GF-D8 (cell line): ENCODE measurements around the gene MAP3K5.
"Not testable (repeated sequence)": the region's sequence is repeated elsewhere in the genome, so short reads cannot be mapped to it uniquely, and the experiment has no call there.

Source experiments
- DNase-seq: peaks from one replicate; lab custom pipeline; 2025; lab: John Stamatoyannopoulos, UW

The MAP3K5 gene

DNA sequence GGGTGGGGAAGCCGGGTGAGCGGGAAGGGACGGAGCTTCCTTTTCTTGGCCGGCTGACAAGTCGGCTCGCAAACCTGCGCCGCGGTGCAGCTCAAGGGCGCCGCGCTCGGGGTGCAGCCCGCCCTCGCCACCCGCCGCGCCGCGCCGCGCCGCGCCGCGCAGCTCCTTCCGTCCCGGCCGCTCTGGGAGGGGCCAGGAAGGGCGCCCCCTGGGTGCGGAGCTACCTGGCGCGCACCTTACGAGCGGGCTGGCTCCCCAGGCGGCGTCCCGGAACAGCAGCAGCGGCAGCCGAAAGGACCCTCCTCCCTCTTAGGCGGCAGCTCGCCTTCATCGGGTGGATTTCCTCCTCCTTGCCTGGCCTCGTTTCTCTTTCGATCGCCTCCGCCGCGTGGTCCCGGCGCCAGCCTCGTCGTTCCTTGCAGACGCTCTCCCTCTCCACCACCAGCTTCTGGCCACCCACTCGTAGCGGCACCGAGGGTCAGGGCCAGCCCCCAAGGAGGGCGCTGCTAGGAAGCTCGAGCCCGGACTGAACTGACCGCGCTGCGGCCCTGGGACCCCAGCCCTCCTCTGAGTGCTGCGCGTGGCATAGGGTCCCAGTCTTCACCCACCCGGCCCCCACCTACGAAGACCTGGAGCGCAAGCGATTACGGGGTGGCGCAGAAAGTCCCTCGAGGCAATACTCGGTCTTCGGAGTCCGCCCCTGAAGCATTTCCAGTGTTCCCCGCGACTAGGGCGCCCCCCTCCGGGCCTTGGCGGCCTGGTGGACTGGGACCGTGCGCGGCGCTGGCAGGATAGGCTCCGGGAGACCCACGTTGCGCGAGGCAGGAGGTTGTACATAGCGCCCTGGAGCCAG lies at the start of gene MAP3K5:
Gene MAP3K5 (minus strand): TSS at position 68 of the 853 bp plus-strand sequence. CDS start 320 bp downstream, outside the sequence.
- peak; percentile 70 for DNase-seq

GRCh38 chr6:136840276-136841001 lies 48.2 kb upstream of the MAP3K5 start:
- DNase-seq: no peak

DNA sequence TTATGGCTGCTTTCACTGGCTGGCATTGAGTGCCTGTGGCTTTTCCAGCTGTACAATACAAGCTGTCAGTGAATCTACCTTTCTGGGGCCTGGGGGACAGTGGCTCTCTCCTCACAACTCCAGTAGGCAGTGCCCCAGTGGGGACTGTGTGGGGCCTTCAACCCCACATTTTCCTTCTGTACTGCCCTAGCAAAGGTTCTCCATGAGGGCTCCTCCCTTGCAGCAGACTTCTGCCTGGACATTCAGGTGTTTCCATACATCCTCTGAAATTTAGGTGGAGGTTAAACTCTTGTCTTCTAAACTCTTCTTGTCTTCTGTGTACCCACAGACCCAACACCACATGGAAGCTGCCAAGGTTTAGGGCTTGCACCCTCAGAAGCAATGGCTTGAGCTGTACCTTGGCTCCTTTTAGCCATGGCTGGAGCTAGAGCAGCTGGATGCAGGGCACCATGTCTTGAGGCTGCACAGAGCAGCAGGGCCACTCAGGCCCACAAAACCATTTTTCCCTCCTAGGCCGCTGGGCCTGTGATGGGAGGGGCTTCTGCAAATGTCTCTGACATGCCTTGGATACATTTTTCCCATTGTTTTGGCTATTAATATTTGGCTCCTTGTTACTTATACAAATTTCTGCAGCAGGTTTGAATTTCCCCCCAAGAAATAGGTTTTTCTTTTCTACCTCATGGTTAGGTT lies 39.7 kb upstream of the MAP3K5 start:
- no peak for DNase-seq

DNA sequence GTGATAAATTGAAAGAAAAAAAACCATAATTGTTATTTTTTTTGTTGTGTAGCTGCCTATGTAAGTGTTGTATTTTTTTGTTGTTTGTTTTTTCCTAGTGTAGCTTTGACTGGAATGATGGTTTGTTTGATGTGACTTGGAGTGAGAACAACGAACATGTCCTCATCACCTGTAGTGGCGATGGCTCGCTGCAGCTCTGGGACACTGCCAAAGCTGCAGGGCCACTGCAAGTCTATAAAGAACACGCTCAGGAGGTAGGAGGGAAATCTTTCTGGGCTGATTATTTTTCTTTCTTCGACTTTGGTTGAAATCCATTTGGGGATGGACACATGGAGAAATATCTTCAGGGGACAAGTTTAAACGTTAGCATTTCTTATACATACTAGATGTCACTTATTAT lies 33.9 kb upstream of the MAP3K5 start:
- DNase-seq: no peak

GRCh38 chr6:136823128-136823660 lies 30.9 kb upstream of the MAP3K5 start:
- DNase-seq: no peak

- DNase-seq: peak; percentile 63
Observed at GRCh38 chr6:136822376-136823127, 30.3 kb upstream of the MAP3K5 start, which contains the start of gene PEX7. PEX7 (plus strand) TSS chr6:136822592; CDS start chr6:136822666, 74 bp downstream.

DNA sequence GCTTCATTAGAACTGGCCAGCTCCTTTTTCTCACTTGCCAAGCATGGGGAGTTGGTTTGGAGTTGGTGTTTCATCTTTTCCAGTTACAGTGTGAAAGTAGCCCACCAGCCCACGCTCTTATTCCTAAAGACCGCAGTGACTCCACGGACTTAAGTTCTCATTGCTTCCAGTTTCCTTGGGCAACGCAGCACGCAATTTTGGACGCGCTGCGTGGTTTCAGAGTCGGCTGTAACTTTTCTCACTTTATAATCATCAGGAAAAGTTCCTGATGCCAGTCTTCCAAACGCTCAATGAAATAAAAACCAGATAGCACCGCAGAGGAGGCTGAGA lies 29.7 kb upstream of the MAP3K5 start:
- DNase-seq: no peak

GRCh38 chr6:136820561-136820960 lies 28.3 kb upstream of the MAP3K5 start:
- no peak for DNase-seq

DNA sequence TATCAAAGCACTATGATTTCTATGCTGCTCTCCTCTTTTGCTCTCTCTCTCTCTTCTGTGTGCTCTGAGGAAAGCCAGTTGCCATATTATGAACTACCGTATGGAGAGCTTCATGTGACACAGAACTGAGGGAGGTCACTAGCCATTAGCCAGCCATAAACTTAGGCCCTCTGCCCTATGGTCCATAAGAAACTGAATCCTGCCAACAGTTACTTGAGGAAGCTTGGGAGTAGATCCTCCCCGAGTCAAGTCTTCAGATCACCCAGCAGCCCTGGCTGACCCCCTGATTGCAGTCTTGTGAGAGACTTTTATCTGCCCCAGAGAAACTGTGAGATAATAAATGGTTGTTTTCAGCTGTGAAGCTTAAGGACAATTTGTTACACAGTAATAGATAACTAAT lies 24.4 kb upstream of the MAP3K5 start:
- no peak for DNase-seq

DNA sequence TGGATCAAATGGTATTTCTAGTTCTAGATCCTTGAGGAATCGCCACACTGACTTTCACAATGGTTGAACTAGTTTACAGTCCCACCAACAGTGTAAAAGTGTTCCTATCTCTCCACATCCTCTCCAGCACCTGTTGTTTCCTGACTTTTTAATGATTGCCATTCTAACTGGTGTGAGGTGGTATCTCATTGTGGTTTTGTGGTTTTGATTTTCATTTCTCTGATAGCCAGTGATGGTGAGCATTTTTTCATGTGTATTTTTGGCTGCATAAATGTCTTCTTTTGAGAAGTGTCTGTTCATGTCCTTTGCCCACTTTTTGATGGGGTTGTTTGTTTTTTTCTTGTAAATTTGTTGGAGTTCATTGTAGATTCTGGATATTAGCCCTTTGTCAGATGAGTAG lies 23.3 kb upstream of the MAP3K5 start:
- DNase-seq: not testable (repeated sequence)

GRCh38 chr6:136812174-136812573 lies 19.9 kb upstream of the MAP3K5 start:
- no peak for DNase-seq

DNA sequence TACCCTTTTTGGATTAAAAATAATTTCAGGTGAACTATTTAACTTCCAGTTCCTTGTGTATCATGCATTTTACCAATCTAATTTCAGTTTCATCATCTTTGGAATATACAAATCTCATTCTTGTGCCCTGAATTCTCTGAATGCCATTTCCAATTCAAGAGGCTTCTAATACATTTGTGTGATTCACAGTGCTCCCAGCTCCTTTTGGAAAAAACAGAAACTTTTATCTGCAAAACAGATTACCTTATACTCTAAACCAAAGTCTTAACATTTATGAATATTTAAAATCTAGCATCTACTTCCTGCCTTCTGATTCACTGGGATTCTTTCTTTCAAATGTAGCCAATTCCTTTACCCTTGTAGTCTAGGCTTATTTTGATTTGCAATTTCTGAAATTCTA lies 19.0 kb upstream of the MAP3K5 start:
- no peak for DNase-seq

DNA sequence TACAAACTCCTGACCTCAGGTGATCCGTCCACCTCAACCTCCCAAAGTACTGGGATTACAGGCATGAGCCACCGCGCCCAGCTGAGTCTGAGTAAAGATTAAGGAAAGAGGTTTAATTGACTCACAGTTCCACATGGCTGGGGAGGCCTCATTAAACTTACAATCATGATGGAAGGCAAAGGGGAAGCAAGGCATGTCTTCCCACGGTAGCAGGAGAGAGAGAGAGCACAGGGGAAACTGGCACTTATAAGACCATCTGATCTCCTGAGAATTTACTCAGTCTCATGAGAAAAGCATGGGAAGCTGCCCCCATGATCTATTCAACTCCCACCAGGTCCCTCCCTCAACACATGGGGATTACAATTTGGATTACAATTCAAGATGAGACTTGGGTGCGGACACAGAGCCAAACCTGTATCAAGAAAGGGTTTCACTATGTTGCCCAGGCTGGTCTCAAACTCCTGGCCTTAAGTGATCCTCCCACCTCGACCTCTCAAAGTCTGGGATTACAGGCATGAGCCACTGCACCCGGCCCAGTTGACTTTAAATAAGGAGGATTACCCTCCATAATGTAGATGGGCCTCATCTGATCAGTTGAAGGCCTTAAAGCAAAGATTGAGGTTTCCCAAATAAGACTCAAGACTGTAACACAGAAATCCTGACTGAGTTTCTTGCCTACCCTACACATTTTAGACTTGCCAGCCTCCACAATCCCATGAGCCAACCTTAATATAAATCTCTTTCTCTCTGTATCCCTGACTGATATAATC lies 17.0 kb upstream of the MAP3K5 start:
- no peak for DNase-seq

DNA sequence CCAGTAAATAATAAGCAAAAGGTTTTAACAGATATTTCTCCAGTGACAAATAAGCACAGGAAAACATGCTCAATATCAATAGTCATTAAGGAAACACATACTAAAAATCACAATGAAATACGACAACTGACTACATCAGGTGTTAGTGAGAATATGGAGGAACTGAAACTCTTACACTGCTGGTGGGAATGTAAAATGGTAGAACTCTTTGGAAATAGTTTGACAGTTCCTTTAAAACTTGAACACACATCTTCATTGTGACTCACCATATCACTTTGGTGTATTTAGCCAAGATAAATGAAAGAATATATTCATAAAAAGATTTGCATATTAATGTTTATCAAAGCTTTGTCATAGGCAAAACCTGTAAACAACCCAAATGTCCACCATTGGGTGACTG lies 11.3 kb upstream of the MAP3K5 start:
- DNase-seq: no peak

DNA sequence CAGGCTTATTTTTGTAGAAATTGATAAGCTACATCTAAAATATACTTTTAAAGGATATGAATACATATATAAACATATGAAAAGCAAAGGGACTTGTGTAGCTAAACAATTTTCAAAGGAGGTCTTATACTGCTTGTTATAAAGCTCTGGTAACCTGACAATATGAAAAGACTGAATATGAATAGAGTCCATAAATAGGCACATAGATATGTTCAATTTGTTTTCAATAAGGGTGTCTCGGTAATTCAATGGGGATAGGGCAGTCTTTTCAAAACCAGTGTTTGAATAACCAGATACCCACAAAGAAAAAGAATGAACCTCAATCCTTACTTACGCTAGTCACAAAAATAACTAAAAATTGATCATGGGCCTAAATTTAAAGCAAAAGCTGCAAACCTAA lies 9.3 kb upstream of the MAP3K5 start:
- DNase-seq: no peak

- DNase-seq: no peak
Observed at GRCh38 chr6:136798044-136798443, 5.8 kb upstream of the MAP3K5 start.

- DNase-seq: no peak
Observed at GRCh38 chr6:136795996-136796395, 3.7 kb upstream of the MAP3K5 start.

DNA sequence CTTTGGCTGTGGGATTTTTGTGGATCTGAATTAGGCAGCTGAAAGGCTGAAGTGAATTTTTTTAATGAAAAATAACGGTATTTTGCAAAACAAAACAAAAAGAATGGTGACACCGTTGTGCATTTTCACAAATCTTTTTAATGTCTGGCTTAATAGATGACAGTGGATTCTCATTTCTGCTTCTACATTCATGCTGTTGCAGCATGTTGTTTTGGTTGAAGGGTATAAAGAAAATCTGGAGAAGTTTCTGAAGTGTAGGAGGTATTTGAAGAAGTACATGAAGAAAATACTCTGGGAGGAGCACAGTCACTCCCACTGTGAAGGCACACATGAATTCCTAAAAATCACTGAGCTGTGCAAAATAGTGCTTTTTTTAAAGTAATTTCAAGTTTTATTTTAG lies 3.1 kb upstream of the MAP3K5 start:
- DNase-seq: no peak

- DNase-seq: no peak
Observed at GRCh38 chr6:136793363-136793762, 1.1 kb upstream of the MAP3K5 start.

DNA sequence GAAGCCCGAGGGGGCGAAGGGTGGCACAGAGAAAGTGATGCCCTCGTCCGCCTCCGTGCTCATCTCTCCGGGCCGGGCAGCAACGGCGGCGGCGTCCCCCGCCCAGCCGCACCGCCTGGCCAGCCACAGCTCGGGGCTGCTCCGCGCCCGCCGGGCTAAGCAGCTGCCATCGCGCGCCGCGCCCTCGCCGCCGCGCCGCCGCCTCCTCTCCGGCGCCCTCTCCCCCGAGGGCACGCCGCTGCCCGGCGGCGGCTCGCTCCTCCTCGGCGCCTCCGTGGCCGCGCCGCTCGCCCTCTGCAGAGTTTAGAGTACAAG lies 225 bp downstream of the MAP3K5 start:
- no peak for DNase-seq
